ENCODE results near the gene RBM45.

- TF ChIP-seq CTCF (conservative IDR thresholded peaks at IDR 0.05; ENCODE audit: low read depth, low read length), result no peak
- TF ChIP-seq EZH2 (IDR thresholded peaks at IDR 0.05; ENCODE audit: low read length, unreplicated experiment), result no peak
Observed at GRCh38 chr2:178125862-178126261, 13.6 kb downstream of the RBM45 start.
